Stimulated activated CD8-positive, alpha-beta memory T cell treated with anti-CD3 and anti-CD28 coated beads, Interleukin-4, amount 100 ng/mL, for 1 hour (primary cell): Measurements from ENCODE around the gene YWHAB.

Source experiments
- DNase-seq, 2 donors: peaks; one replicate each; pipeline ENCODE4 v3.0.0-alpha.2; 2020; ENCODE audit warnings: low read depth in 2 of 2, low spot score in 1 of 2

Gene YWHAB

GRCh38 chr20:44950368-44950767, 64.9 kb downstream of the YWHAB start:
- DNase-seq = no peak

- no peak for DNase-seq
Measured at GRCh38 chr20:44952731-44953130, 67.2 kb downstream of the YWHAB start.

- DNase-seq = no peak
Measured at GRCh38 chr20:44954211-44954610, 68.7 kb downstream of the YWHAB start.

GRCh38 chr20:44955270-44955669, 69.8 kb downstream of the YWHAB start:
- DNase-seq = no peak

- no peak for DNase-seq
Measured at GRCh38 chr20:44956410-44956809, 70.9 kb downstream of the YWHAB start.
